Measurements from ENCODE around the gene PARD3. TPM values are rescaled to one million over a fixed set of nuclear protein-coding genes. Genes with fewer than 3 reads are reported as not detected.

The PARD3 gene
- total RNA-seq, 1 donor from 2014 or later = 88.7 TPM

GRCh38 chr10:34241226-34242000 lies 573.7 kb downstream of the PARD3 start:
- H3K4me3 ChIP-seq (ENCODE audit: low read length in 3 of 3) = no peak overlapping the region
- no peaks in the 10 kb centered on the region for H3K4me1 ChIP-seq (ENCODE audit: control insufficient read depth in 3 of 3, insufficient read depth in 3 of 3, low read length in 3 of 3)
- H3K9ac ChIP-seq (ENCODE audit: low read depth in 1 of 3, low read length in 3 of 3) = no peak overlapping the region
- no peaks in the 10 kb centered on the region for H3K9me3 ChIP-seq (ENCODE audit: control insufficient read depth in 3 of 3, low read length in 3 of 3)
- no peak overlapping the region for H3K27ac ChIP-seq (ENCODE audit: low read depth, low read length)
- no peaks in the 10 kb centered on the region for H3K36me3 ChIP-seq (ENCODE audit: control insufficient read depth in 3 of 3, insufficient read depth in 3 of 3, low read length in 3 of 3)
- no peaks in the 10 kb centered on the region for H3K27me3 ChIP-seq (ENCODE audit: control insufficient read depth in 3 of 3, insufficient read depth in 3 of 3, low read length in 3 of 3)

GRCh38 chr10:34240039-34240438 lies 575.1 kb downstream of the PARD3 start:
- H3K4me1 ChIP-seq (ENCODE audit: control insufficient read depth in 3 of 3, insufficient read depth in 3 of 3, low read length in 3 of 3) = no peaks in the 10 kb centered on the region
- H3K27me3 ChIP-seq (ENCODE audit: control insufficient read depth in 3 of 3, insufficient read depth in 3 of 3, low read length in 3 of 3) = no peaks in the 10 kb centered on the region
- H3K27ac ChIP-seq (ENCODE audit: low read depth, low read length) = no peak overlapping the region
- no peaks in the 10 kb centered on the region for H3K36me3 ChIP-seq (ENCODE audit: control insufficient read depth in 3 of 3, insufficient read depth in 3 of 3, low read length in 3 of 3)
- no peak overlapping the region for H3K4me3 ChIP-seq (ENCODE audit: low read length in 3 of 3)
- no peaks in the 10 kb centered on the region for H3K9me3 ChIP-seq (ENCODE audit: control insufficient read depth in 3 of 3, low read length in 3 of 3)
- no peak overlapping the region for H3K9ac ChIP-seq (ENCODE audit: low read depth in 1 of 3, low read length in 3 of 3)

GRCh38 chr10:34237898-34238455 lies 577.1 kb downstream of the PARD3 start:
- no peak overlapping the region for H3K27ac ChIP-seq (ENCODE audit: low read depth, low read length)
- no peaks in the 10 kb centered on the region for H3K4me1 ChIP-seq (ENCODE audit: control insufficient read depth in 3 of 3, insufficient read depth in 3 of 3, low read length in 3 of 3)
- no peak overlapping the region for H3K4me3 ChIP-seq (ENCODE audit: low read length in 3 of 3)
- H3K27me3 ChIP-seq (ENCODE audit: control insufficient read depth in 3 of 3, insufficient read depth in 3 of 3, low read length in 3 of 3) = no peaks in the 10 kb centered on the region
- H3K9ac ChIP-seq (ENCODE audit: low read depth in 1 of 3, low read length in 3 of 3) = no peak overlapping the region
- H3K9me3 ChIP-seq (ENCODE audit: control insufficient read depth in 3 of 3, low read length in 3 of 3) = no peaks in the 10 kb centered on the region
- no peaks in the 10 kb centered on the region for H3K36me3 ChIP-seq (ENCODE audit: control insufficient read depth in 3 of 3, insufficient read depth in 3 of 3, low read length in 3 of 3)

- H3K9ac ChIP-seq (ENCODE audit: low read depth in 1 of 3, low read length in 3 of 3) = no peak overlapping the region
- H3K4me3 ChIP-seq (ENCODE audit: low read length in 3 of 3) = no peak overlapping the region
- H3K9me3 ChIP-seq (ENCODE audit: control insufficient read depth in 3 of 3, low read length in 3 of 3) = no peaks in the 10 kb centered on the region
- no peaks in the 10 kb centered on the region for H3K27me3 ChIP-seq (ENCODE audit: control insufficient read depth in 3 of 3, insufficient read depth in 3 of 3, low read length in 3 of 3)
- H3K4me1 ChIP-seq (ENCODE audit: control insufficient read depth in 3 of 3, insufficient read depth in 3 of 3, low read length in 3 of 3) = no peaks in the 10 kb centered on the region
- no peaks in the 10 kb centered on the region for H3K36me3 ChIP-seq (ENCODE audit: control insufficient read depth in 3 of 3, insufficient read depth in 3 of 3, low read length in 3 of 3)
- H3K27ac ChIP-seq (ENCODE audit: low read depth, low read length) = no peak overlapping the region
Observed at GRCh38 chr10:34236931-34237330, 578.2 kb downstream of the PARD3 start.

- Histone ChIP-seq H3K36me3 (ENCODE audit: control insufficient read depth in 3 of 3, insufficient read depth in 3 of 3, low read length in 3 of 3) (no peaks in the 10 kb centered on the region), H3K27ac (ENCODE audit: low read depth, low read length) (no peak overlapping the region), H3K27me3 (ENCODE audit: control insufficient read depth in 3 of 3, insufficient read depth in 3 of 3, low read length in 3 of 3) (no peaks in the 10 kb centered on the region), H3K4me1 (ENCODE audit: control insufficient read depth in 3 of 3, insufficient read depth in 3 of 3, low read length in 3 of 3) (peaks cover 0 to 2% (median 0%) of the 10 kb centered on the region in 3 donors), H3K9me3 (ENCODE audit: control insufficient read depth in 3 of 3, low read length in 3 of 3) (no peaks in the 10 kb centered on the region), H3K9ac (ENCODE audit: low read depth in 1 of 3, low read length in 3 of 3) (no peak overlapping the region), H3K4me3 (ENCODE audit: low read length in 3 of 3) (peak overlapping the region in 1 of 3 donors; percentile 1)
Observed at GRCh38 chr10:34235164-34235832, 579.8 kb downstream of the PARD3 start.

GRCh38 chr10:34232481-34232880 lies 582.6 kb downstream of the PARD3 start:
- no peak overlapping the region for H3K9ac ChIP-seq (ENCODE audit: low read depth in 1 of 3, low read length in 3 of 3)
- H3K4me1 ChIP-seq (ENCODE audit: control insufficient read depth in 3 of 3, insufficient read depth in 3 of 3, low read length in 3 of 3) = peaks cover 0 to 2% (median 0%) of the 10 kb centered on the region in 3 donors
- H3K27me3 ChIP-seq (ENCODE audit: control insufficient read depth in 3 of 3, insufficient read depth in 3 of 3, low read length in 3 of 3) = no peaks in the 10 kb centered on the region
- no peaks in the 10 kb centered on the region for H3K36me3 ChIP-seq (ENCODE audit: control insufficient read depth in 3 of 3, insufficient read depth in 3 of 3, low read length in 3 of 3)
- H3K9me3 ChIP-seq (ENCODE audit: control insufficient read depth in 3 of 3, low read length in 3 of 3) = no peaks in the 10 kb centered on the region
- H3K27ac ChIP-seq (ENCODE audit: low read depth, low read length) = no peak overlapping the region
- H3K4me3 ChIP-seq (ENCODE audit: low read length in 3 of 3) = no peak overlapping the region

- Histone ChIP-seq H3K27ac (ENCODE audit: low read depth, low read length) (no peak overlapping the region), H3K36me3 (ENCODE audit: control insufficient read depth in 3 of 3, insufficient read depth in 3 of 3, low read length in 3 of 3) (no peaks in the 10 kb centered on the region), H3K4me1 (ENCODE audit: control insufficient read depth in 3 of 3, insufficient read depth in 3 of 3, low read length in 3 of 3) (peaks cover 0 to 2% (median 0%) of the 10 kb centered on the region in 3 donors), H3K27me3 (ENCODE audit: control insufficient read depth in 3 of 3, insufficient read depth in 3 of 3, low read length in 3 of 3) (no peaks in the 10 kb centered on the region), H3K4me3 (ENCODE audit: low read length in 3 of 3) (no peak overlapping the region), H3K9me3 (ENCODE audit: control insufficient read depth in 3 of 3, low read length in 3 of 3) (no peaks in the 10 kb centered on the region), H3K9ac (ENCODE audit: low read depth in 1 of 3, low read length in 3 of 3) (no peak overlapping the region)
Observed at GRCh38 chr10:34231441-34232180, 583.5 kb downstream of the PARD3 start.

- no peaks in the 10 kb centered on the region for H3K36me3 ChIP-seq (ENCODE audit: control insufficient read depth in 3 of 3, insufficient read depth in 3 of 3, low read length in 3 of 3)
- H3K27me3 ChIP-seq (ENCODE audit: control insufficient read depth in 3 of 3, insufficient read depth in 3 of 3, low read length in 3 of 3) = no peaks in the 10 kb centered on the region
- no peak overlapping the region for H3K4me3 ChIP-seq (ENCODE audit: low read length in 3 of 3)
- H3K27ac ChIP-seq (ENCODE audit: low read depth, low read length) = no peak overlapping the region
- no peak overlapping the region for H3K9ac ChIP-seq (ENCODE audit: low read depth in 1 of 3, low read length in 3 of 3)
- no peaks in the 10 kb centered on the region for H3K9me3 ChIP-seq (ENCODE audit: control insufficient read depth in 3 of 3, low read length in 3 of 3)
- peaks cover 0 to 2% (median 0%) of the 10 kb centered on the region in 3 donors for H3K4me1 ChIP-seq (ENCODE audit: control insufficient read depth in 3 of 3, insufficient read depth in 3 of 3, low read length in 3 of 3)
Observed at GRCh38 chr10:34229917-34230316, 585.2 kb downstream of the PARD3 start.

- Histone ChIP-seq H3K9ac (ENCODE audit: low read depth in 1 of 3, low read length in 3 of 3) (no peak overlapping the region), H3K27me3 (ENCODE audit: control insufficient read depth in 3 of 3, insufficient read depth in 3 of 3, low read length in 3 of 3) (no peaks in the 10 kb centered on the region), H3K27ac (ENCODE audit: low read depth, low read length) (no peak overlapping the region)
Observed at GRCh38 chr10:34228066-34228465, 587.0 kb downstream of the PARD3 start.

More at GRCh38 chr10:34228066-34228465, 587.0 kb downstream of the PARD3 start:
- H3K4me1 ChIP-seq (ENCODE audit: control insufficient read depth in 3 of 3, insufficient read depth in 3 of 3, low read length in 3 of 3) = peaks cover 0 to 2% (median 0%) of the 10 kb centered on the region in 3 donors
- no peak overlapping the region for H3K4me3 ChIP-seq (ENCODE audit: low read length in 3 of 3)
- no peaks in the 10 kb centered on the region for H3K9me3 ChIP-seq (ENCODE audit: control insufficient read depth in 3 of 3, low read length in 3 of 3)
- no peaks in the 10 kb centered on the region for H3K36me3 ChIP-seq (ENCODE audit: control insufficient read depth in 3 of 3, insufficient read depth in 3 of 3, low read length in 3 of 3)

Measured in skeletal muscle tissue (tissue), 4 donors.